ENCODE results near the gene ZNF638.

The ZNF638 gene

GRCh38 chr2:71298914-71299313 lies 32.7 kb upstream of the ZNF638 start:
- H2BK12ac ChIP-seq (ENCODE audit: low read length in 2 of 2) = no peak overlapping the region
- H3K18ac ChIP-seq (ENCODE audit: low read depth in 1 of 2, low read length in 2 of 2) = no peak overlapping the region
- no peaks in the 10 kb centered on the region for H3K9me3 ChIP-seq (ENCODE audit: control insufficient read depth, low read length)
- no peaks in the 10 kb centered on the region for H3K4me1 ChIP-seq (ENCODE audit: control insufficient read depth, insufficient read depth, low read depth, low read length)
- no peak overlapping the region for H3K9ac ChIP-seq (ENCODE audit: low read length)
- no peaks in the 10 kb centered on the region for H3K27me3 ChIP-seq (ENCODE audit: control insufficient read depth in 1 of 2, insufficient read depth in 1 of 2, low read length in 2 of 2)
- no peak overlapping the region for H3K4me2 ChIP-seq (ENCODE audit: low read length, poor library complexity, severe bottlenecking)
- no peak overlapping the region for H4K91ac ChIP-seq (ENCODE audit: low read length)
- DNase-seq = no peak
- no peak overlapping the region for H2AFZ ChIP-seq (ENCODE audit: low read depth, low read length)
- no peak overlapping the region for H3K23ac ChIP-seq (ENCODE audit: low read length in 2 of 2)
- no peak overlapping the region for H2BK120ac ChIP-seq (ENCODE audit: low read depth, low read length)
- H2AK5ac ChIP-seq (ENCODE audit: low read length, severe bottlenecking) = no peak overlapping the region
- no peak overlapping the region for H3K4ac ChIP-seq (ENCODE audit: low read depth in 1 of 2, low read length in 2 of 2)
- H3K4me3 ChIP-seq (ENCODE audit: insufficient read depth in 1 of 2, low read depth in 1 of 2, low read length in 2 of 2) = no peak overlapping the region
- no peaks in the 10 kb centered on the region for H3K36me3 ChIP-seq (ENCODE audit: control insufficient read depth in 1 of 2, insufficient read depth in 2 of 2, low read depth in 1 of 2, low read length in 2 of 2)
- no peak overlapping the region for H4K8ac ChIP-seq (ENCODE audit: low read length)
- H3K27ac ChIP-seq (ENCODE audit: low read length, poor library complexity, severe bottlenecking) = no peak overlapping the region
- H2BK5ac ChIP-seq (ENCODE audit: low read depth, low read length, poor library complexity, severe bottlenecking) = no peak overlapping the region
- H3K14ac ChIP-seq (ENCODE audit: low read length in 2 of 2) = no peak overlapping the region
- WGBS = 67% methylated on average over 1 of the region's 2 CpGs
- H3K79me1 ChIP-seq (replicated peaks; ENCODE audit: low read length, poor library complexity, severe bottlenecking) = no peaks in the 10 kb centered on the region
- no peak overlapping the region for H2BK15ac ChIP-seq (ENCODE audit: low read depth, poor library complexity, severe bottlenecking)

- no peak overlapping the region for H2BK120ac ChIP-seq (ENCODE audit: low read depth, low read length)
- peak; percentile 42 for DNase-seq
- H3K14ac ChIP-seq (ENCODE audit: low read length in 2 of 2) = no peak overlapping the region
- H4K91ac ChIP-seq (ENCODE audit: low read length) = no peak overlapping the region
- no peak overlapping the region for H2BK12ac ChIP-seq (ENCODE audit: low read length in 2 of 2)
- H2AK5ac ChIP-seq (ENCODE audit: low read length, severe bottlenecking) = no peak overlapping the region
- WGBS = 50% methylated on average over 1 of the region's 2 CpGs
- peak overlapping the region; percentile 29 for H3K9ac ChIP-seq (ENCODE audit: low read length)
- no peak overlapping the region for H3K27ac ChIP-seq (ENCODE audit: low read length, poor library complexity, severe bottlenecking)
- H3K27me3 ChIP-seq (ENCODE audit: control insufficient read depth in 1 of 2, insufficient read depth in 1 of 2, low read length in 2 of 2) = no peaks in the 10 kb centered on the region
- no peak overlapping the region for H3K4me2 ChIP-seq (ENCODE audit: low read length, poor library complexity, severe bottlenecking)
- no peak overlapping the region for H2BK5ac ChIP-seq (ENCODE audit: low read depth, low read length, poor library complexity, severe bottlenecking)
- no peak overlapping the region for H2BK15ac ChIP-seq (ENCODE audit: low read depth, poor library complexity, severe bottlenecking)
- no peak overlapping the region for H3K23ac ChIP-seq (ENCODE audit: low read length in 2 of 2)
- H2AFZ ChIP-seq (ENCODE audit: low read depth, low read length) = no peak overlapping the region
- H3K79me1 ChIP-seq (replicated peaks; ENCODE audit: low read length, poor library complexity, severe bottlenecking) = no peaks in the 10 kb centered on the region
- no peaks in the 10 kb centered on the region for H3K9me3 ChIP-seq (ENCODE audit: control insufficient read depth, low read length)
- H4K8ac ChIP-seq (ENCODE audit: low read length) = no peak overlapping the region
- H3K4me3 ChIP-seq (ENCODE audit: insufficient read depth in 1 of 2, low read depth in 1 of 2, low read length in 2 of 2) = no peak overlapping the region
- H3K4me1 ChIP-seq (ENCODE audit: control insufficient read depth, insufficient read depth, low read depth, low read length) = no peaks in the 10 kb centered on the region
- H3K4ac ChIP-seq (ENCODE audit: low read depth in 1 of 2, low read length in 2 of 2) = no peak overlapping the region
- H3K36me3 ChIP-seq (ENCODE audit: control insufficient read depth in 1 of 2, insufficient read depth in 2 of 2, low read depth in 1 of 2, low read length in 2 of 2) = no peaks in the 10 kb centered on the region
- no peak overlapping the region for H3K18ac ChIP-seq (ENCODE audit: low read depth in 1 of 2, low read length in 2 of 2)
Observed at GRCh38 chr2:71299507-71299906, 32.1 kb upstream of the ZNF638 start.

GRCh38 chr2:71303849-71304248 lies 27.7 kb upstream of the ZNF638 start:
- H2BK5ac ChIP-seq (ENCODE audit: low read depth, low read length, poor library complexity, severe bottlenecking) = no peak overlapping the region
- no peak overlapping the region for H3K14ac ChIP-seq (ENCODE audit: low read length in 2 of 2)
- H2BK15ac ChIP-seq (ENCODE audit: low read depth, poor library complexity, severe bottlenecking) = no peak overlapping the region
- H2AFZ ChIP-seq (ENCODE audit: low read depth, low read length) = no peak overlapping the region
- H3K18ac ChIP-seq (ENCODE audit: low read depth in 1 of 2, low read length in 2 of 2) = no peak overlapping the region
- H3K9ac ChIP-seq (ENCODE audit: low read length) = no peak overlapping the region
- no peak overlapping the region for H2AK5ac ChIP-seq (ENCODE audit: low read length, severe bottlenecking)
- H3K27ac ChIP-seq (ENCODE audit: low read length, poor library complexity, severe bottlenecking) = no peak overlapping the region
- no peak overlapping the region for H3K4ac ChIP-seq (ENCODE audit: low read depth in 1 of 2, low read length in 2 of 2)
- H3K27me3 ChIP-seq (ENCODE audit: control insufficient read depth in 1 of 2, insufficient read depth in 1 of 2, low read length in 2 of 2) = no peaks in the 10 kb centered on the region
- H4K8ac ChIP-seq (ENCODE audit: low read length) = no peak overlapping the region
- WGBS = 91% methylated on average over 3 of the region's 3 CpGs
- H3K36me3 ChIP-seq (ENCODE audit: control insufficient read depth in 1 of 2, insufficient read depth in 2 of 2, low read depth in 1 of 2, low read length in 2 of 2) = no peaks in the 10 kb centered on the region
- H2BK120ac ChIP-seq (ENCODE audit: low read depth, low read length) = no peak overlapping the region
- H3K79me1 ChIP-seq (replicated peaks; ENCODE audit: low read length, poor library complexity, severe bottlenecking) = no peaks in the 10 kb centered on the region
- no peak overlapping the region for H3K23ac ChIP-seq (ENCODE audit: low read length in 2 of 2)
- H3K9me3 ChIP-seq (ENCODE audit: control insufficient read depth, low read length) = no peaks in the 10 kb centered on the region
- H3K4me1 ChIP-seq (ENCODE audit: control insufficient read depth, insufficient read depth, low read depth, low read length) = no peaks in the 10 kb centered on the region
- H4K91ac ChIP-seq (ENCODE audit: low read length) = no peak overlapping the region
- no peak overlapping the region for H3K4me3 ChIP-seq (ENCODE audit: insufficient read depth in 1 of 2, low read depth in 1 of 2, low read length in 2 of 2)
- no peak overlapping the region for H2BK12ac ChIP-seq (ENCODE audit: low read length in 2 of 2)
- DNase-seq = no peak
- no peak overlapping the region for H3K4me2 ChIP-seq (ENCODE audit: low read length, poor library complexity, severe bottlenecking)

DNA sequence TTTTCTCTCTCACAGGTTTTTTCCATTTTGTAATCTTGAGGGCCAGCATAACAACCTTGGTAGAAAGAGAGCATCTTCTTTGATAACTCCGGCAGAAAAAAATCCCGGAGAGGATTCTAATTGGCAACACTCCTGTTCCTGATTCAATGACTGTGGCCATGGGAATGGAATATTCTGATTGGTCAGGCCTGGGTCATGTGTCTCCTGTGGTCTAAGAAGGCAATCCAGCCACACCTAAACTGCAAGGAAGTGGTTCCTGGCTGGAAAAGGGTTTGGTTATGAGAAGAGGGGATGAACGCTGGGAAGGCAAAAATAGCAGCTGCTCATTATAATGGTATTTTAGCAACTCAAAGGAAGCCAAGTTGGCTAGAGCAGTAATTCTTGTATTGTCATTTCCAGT lies 24.8 kb upstream of the ZNF638 start:
- no peak overlapping the region for H3K18ac ChIP-seq (ENCODE audit: low read depth in 1 of 2, low read length in 2 of 2)
- H3K27me3 ChIP-seq (ENCODE audit: control insufficient read depth in 1 of 2, insufficient read depth in 1 of 2, low read length in 2 of 2) = no peaks in the 10 kb centered on the region
- H3K4me2 ChIP-seq (ENCODE audit: low read length, poor library complexity, severe bottlenecking) = no peak overlapping the region
- H3K27ac ChIP-seq (ENCODE audit: low read length, poor library complexity, severe bottlenecking) = no peak overlapping the region
- H2AFZ ChIP-seq (ENCODE audit: low read depth, low read length) = no peak overlapping the region
- H3K4me3 ChIP-seq (ENCODE audit: insufficient read depth in 1 of 2, low read depth in 1 of 2, low read length in 2 of 2) = peak overlapping the region in 1 of 2 experiments; percentile 27
- no peak overlapping the region for H2BK15ac ChIP-seq (ENCODE audit: low read depth, poor library complexity, severe bottlenecking)
- 92% methylated on average over 3 of the region's 3 CpGs for WGBS
- no peak overlapping the region for H3K23ac ChIP-seq (ENCODE audit: low read length in 2 of 2)
- H3K14ac ChIP-seq (ENCODE audit: low read length in 2 of 2) = no peak overlapping the region
- no peak overlapping the region for H4K91ac ChIP-seq (ENCODE audit: low read length)
- no peaks in the 10 kb centered on the region for H3K36me3 ChIP-seq (ENCODE audit: control insufficient read depth in 1 of 2, insufficient read depth in 2 of 2, low read depth in 1 of 2, low read length in 2 of 2)
- H3K9me3 ChIP-seq (ENCODE audit: control insufficient read depth, low read length) = no peaks in the 10 kb centered on the region
- H3K4ac ChIP-seq (ENCODE audit: low read depth in 1 of 2, low read length in 2 of 2) = no peak overlapping the region
- DNase-seq = no peak
- H4K8ac ChIP-seq (ENCODE audit: low read length) = no peak overlapping the region
- H3K9ac ChIP-seq (ENCODE audit: low read length) = peak overlapping the region; percentile 42
- no peak overlapping the region for H2BK12ac ChIP-seq (ENCODE audit: low read length in 2 of 2)
- H2AK5ac ChIP-seq (ENCODE audit: low read length, severe bottlenecking) = no peak overlapping the region
- no peaks in the 10 kb centered on the region for H3K79me1 ChIP-seq (replicated peaks; ENCODE audit: low read length, poor library complexity, severe bottlenecking)
- no peaks in the 10 kb centered on the region for H3K4me1 ChIP-seq (ENCODE audit: control insufficient read depth, insufficient read depth, low read depth, low read length)
- H2BK5ac ChIP-seq (ENCODE audit: low read depth, low read length, poor library complexity, severe bottlenecking) = no peak overlapping the region
- no peak overlapping the region for H2BK120ac ChIP-seq (ENCODE audit: low read depth, low read length)
